Lung (tissue), 12 donors: Measurements from ENCODE around the gene ELAVL4. TPM values are rescaled to one million over a fixed set of nuclear protein-coding genes. Genes with fewer than 3 reads are reported as not detected.

Source experiments
- ATAC-seq: fragments of 200-7000 bp; cut with Tn5 transposase; one replicate; pipeline ENCODE4 v1.9.1; 2020; ENCODE audit warnings: moderate number of reproducible peaks; ENCODE audit not compliant: insufficient read depth, low FRiP score
- DNase-seq, 3 donors: peaks; one replicate each; pipeline ENCODE4 v3.0.0-alpha.2; 2013 to 2017
- H3K27ac ChIP-seq, 2 donors: one replicate each; pipeline ENCODE4 v1.5.1; 2013; ENCODE audit warnings: mild to moderate bottlenecking in 2 of 2, moderate library complexity in 2 of 2, control low read depth in 1 of 2, inconsistent platforms in 1 of 2, low read depth in 1 of 2, low read length in 1 of 2
- H3K27me3 ChIP-seq, 3 donors: one replicate each; pipeline ENCODE4 v1.5.1; 2013; ENCODE audit warnings: low read length in 2 of 3; ENCODE audit not compliant: control insufficient read depth in 3 of 3, insufficient read depth in 3 of 3
- H3K36me3 ChIP-seq, 4 donors: one replicate each; pipeline ENCODE4 v1.5.1; 2013; ENCODE audit warnings: low read length in 4 of 4, mild to moderate bottlenecking in 1 of 4, moderate library complexity in 1 of 4; ENCODE audit not compliant: control insufficient read depth in 4 of 4, insufficient read depth in 4 of 4
- H3K4me1 ChIP-seq, 5 donors: one replicate each; pipeline ENCODE4 v1.5.1; 2013; ENCODE audit warnings: low read length in 5 of 5, mild to moderate bottlenecking in 2 of 5, moderate library complexity in 1 of 5; ENCODE audit not compliant: control insufficient read depth in 5 of 5, insufficient read depth in 5 of 5
- H3K4me3 ChIP-seq: one replicate; pipeline ENCODE4 v1.5.1; 2013; ENCODE audit warnings: mild to moderate bottlenecking, control low read depth, moderate library complexity
- H3K9ac ChIP-seq, 2 donors: one replicate each; pipeline ENCODE4 v1.5.1; 2013; ENCODE audit warnings: low read length in 2 of 2, control low read depth in 1 of 2; ENCODE audit not compliant: insufficient read depth in 1 of 2
- H3K9me3 ChIP-seq, 4 donors: one replicate each; pipeline ENCODE4 v1.5.1; 2013; ENCODE audit warnings: low read length in 3 of 4, mild to moderate bottlenecking in 1 of 4, moderate library complexity in 1 of 4; ENCODE audit not compliant: control insufficient read depth in 4 of 4, insufficient read depth in 3 of 4
- CTCF ChIP-seq: IDR thresholded peaks from 2 replicates; pipeline ENCODE4 v1.5.1; 2012; ENCODE audit warnings: mild to moderate bottlenecking; ENCODE audit errors: control extremely low read depth, extremely low read depth
- WGBS, 2 donors: extraction: QIAGEN DNeasy Blood & Tissue Kit; methylation state at CpG; one replicate each; pipeline ENCODE4 v1.1.7; 2013; 5-methylcytosine and 5-hydroxymethylcytosine counted together
- polyA plus RNA-seq, 2 donors: library from polyadenylated mRNA; stranded (reverse); fragments of 200-250 nt; gene quantifications; one replicate each; pipeline ENCODE4 v1.2.1, GENCODE V29; 2013
- total RNA-seq, 2 donors: library from RNA; depleted of rRNA in 1 of 2; stranded (reverse); fragments of >200 nt in 1 of 2; gene quantifications; one replicate each; pipeline ENCODE4 v1.2.1, GENCODE V29; 2014 to 2021
- donor health status: control.
- donor health status: control.
- donor health status: Bipolar disorder and iron deficiency.
- donor health status: healthy.
- donor health status: DM: yes; HTN: yes; CAD: no.

The ELAVL4 gene
- total and polyA plus RNA-seq, 4 donors, result 0.03 to 0.74 (median 0.30) TPM

GRCh38 chr1:50197216-50197615, 88.5 kb downstream of the ELAVL4 start:
- ATAC-seq (no peak), DNase-seq (no peak)
- Histone ChIP-seq H3K9me3 (no peaks in the 10 kb centered on the region), H3K4me3 (no peak overlapping the region), H3K36me3 (no peaks in the 10 kb centered on the region), H3K27ac (no peak overlapping the region), H3K27me3 (no peaks in the 10 kb centered on the region), H3K9ac (no peak overlapping the region), H3K4me1 (peaks cover 0 to 5% (median 0%) of the 10 kb centered on the region in 5 donors)
- no peak for TF ChIP-seq CTCF
- 89 to 93% methylated on average over 3 of the region's 3 CpGs for WGBS, 2 donors

DNA sequence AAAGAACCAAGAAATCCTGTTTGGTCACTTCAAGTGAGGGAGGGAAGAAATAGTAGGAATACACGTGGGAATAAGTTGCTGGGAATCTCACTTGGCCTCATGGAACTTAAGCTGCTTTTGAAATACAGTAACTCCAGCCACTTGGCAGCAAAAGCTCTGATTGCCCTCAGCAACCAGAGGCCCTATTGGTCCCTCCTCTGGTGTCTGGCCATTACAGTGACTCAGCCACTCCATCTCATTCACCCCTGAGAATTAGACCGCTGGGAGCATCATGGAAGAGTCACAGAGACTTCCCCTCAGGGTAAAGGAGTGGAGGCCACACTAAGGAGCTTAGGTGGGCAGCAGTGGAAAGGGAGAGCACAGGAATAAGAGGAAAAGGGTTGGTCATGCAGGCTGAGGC, 99.6 kb downstream of the ELAVL4 start:
- Histone ChIP-seq H3K9ac (no peak overlapping the region), H3K27ac (no peak overlapping the region), H3K27me3 (no peaks in the 10 kb centered on the region), H3K4me1 (peaks cover 0 to 5% (median 0%) of the 10 kb centered on the region in 5 donors), H3K9me3 (peaks cover 0 to 3% (median 0%) of the 10 kb centered on the region in 4 donors), H3K36me3 (no peaks in the 10 kb centered on the region), H3K4me3 (no peak overlapping the region)
- TF ChIP-seq CTCF, result no peak
- 60 to 73% methylated on average over 2 of the region's 2 CpGs for WGBS, 2 donors
- ATAC-seq (no peak), DNase-seq (no peak)

DNA sequence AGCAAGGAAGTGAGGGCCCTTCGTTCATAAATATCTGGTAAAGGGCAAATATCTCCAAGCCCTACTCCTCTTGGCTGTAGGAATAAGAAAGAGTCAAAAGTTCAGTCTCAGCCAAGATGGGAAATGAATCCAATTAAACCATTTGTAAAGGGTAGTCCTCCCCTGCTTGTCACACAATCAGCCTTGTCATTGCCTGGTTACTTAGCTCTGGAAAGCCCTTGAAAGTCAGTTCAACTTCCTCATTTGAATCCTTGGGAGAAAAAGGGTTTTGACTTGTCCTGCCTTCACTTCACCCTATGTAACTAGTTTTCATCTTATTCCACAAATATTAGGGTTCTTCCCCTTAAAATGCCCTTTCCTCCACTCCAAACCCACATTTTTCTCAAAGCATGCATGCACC, 100.0 kb downstream of the ELAVL4 start:
- DNase-seq, result no peak
- WGBS, 2 donors, result 10 to 18% methylated on average over 1 of the region's 1 CpG
- H3K4me3 ChIP-seq, result no peak overlapping the region
- no peaks in the 10 kb centered on the region for H3K36me3 ChIP-seq
- no peak for ATAC-seq
- H3K9ac ChIP-seq, result no peak overlapping the region
- H3K9me3 ChIP-seq, result peaks cover 0 to 3% (median 0%) of the 10 kb centered on the region in 4 donors
- H3K27ac ChIP-seq, result no peak overlapping the region
- TF ChIP-seq CTCF, result no peak
- H3K27me3 ChIP-seq, result no peaks in the 10 kb centered on the region
- peaks cover 0 to 5% (median 0%) of the 10 kb centered on the region in 5 donors for H3K4me1 ChIP-seq

- H3K27me3 ChIP-seq, result no peaks in the 10 kb centered on the region
- WGBS, 2 donors, result 13 to 35% methylated on average over 1 of the region's 1 CpG
- no peak for TF ChIP-seq CTCF
- H3K9me3 ChIP-seq, result peaks cover 0 to 3% (median 0%) of the 10 kb centered on the region in 4 donors
- no peak for DNase-seq
- no peak overlapping the region for H3K9ac ChIP-seq
- H3K36me3 ChIP-seq, result no peaks in the 10 kb centered on the region
- no peak overlapping the region for H3K27ac ChIP-seq
- no peak for ATAC-seq
- no peak overlapping the region for H3K4me3 ChIP-seq
- H3K4me1 ChIP-seq, result peaks cover 0 to 5% (median 0%) of the 10 kb centered on the region in 5 donors
Measured at GRCh38 chr1:50209749-50210148, 101.0 kb downstream of the ELAVL4 start.
